ENCODE measurements around the gene IPO9. TPM values are rescaled to one million over a fixed set of nuclear protein-coding genes. Genes with fewer than 3 reads are reported as not detected.

IPO9 gene
- polyA plus RNA-seq, 1 donor (not counting 4 experiments of a cell fraction or from before 2014, with no cell fraction given) = 38.9 TPM

DNA sequence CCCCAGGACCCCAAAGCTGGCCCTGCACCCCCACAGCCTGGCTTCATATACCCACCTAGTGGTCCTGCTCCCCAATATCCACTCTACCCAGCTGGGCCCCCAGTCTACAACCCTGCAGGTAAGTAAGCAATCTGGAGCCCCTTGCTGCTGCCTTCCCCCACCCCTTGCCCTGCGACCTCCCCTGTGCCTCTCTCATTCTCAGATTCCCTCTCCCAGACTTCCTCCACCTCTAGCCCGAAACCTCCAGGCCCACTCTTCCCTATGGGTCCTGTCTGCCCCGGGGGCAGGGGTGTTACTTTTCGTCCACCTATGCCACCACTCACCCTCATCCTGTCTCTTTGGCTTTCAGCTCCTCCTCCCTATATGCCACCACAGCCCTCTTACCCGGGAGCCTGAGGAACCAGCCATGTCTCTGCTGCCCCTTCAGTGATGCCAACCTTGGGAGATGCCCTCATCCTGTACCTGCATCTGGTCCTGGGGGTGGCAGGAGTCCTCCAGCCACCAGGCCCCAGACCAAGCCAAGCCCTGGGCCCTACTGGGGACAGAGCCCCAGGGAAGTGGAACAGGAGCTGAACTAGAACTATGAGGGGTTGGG is 62.6 kb downstream of the IPO9 start:
- Histone ChIP-seq H3K4me2 (ENCODE audit: control insufficient read depth, extremely low read depth, insufficient read depth, low read depth, low read length) (no peak overlapping the region), H2AFZ (ENCODE audit: control insufficient read depth, low read length) (no peak overlapping the region), H3K9me1 (ENCODE audit: control insufficient read depth, extremely low read depth, insufficient read depth, low read length) (peaks cover 4% of the 10 kb centered on the region), H3K27me3 (ENCODE audit: control insufficient read depth, extremely low read depth, insufficient read depth, low read length) (peaks cover 18% of the 10 kb centered on the region), H3K27ac (ENCODE audit: control insufficient read depth, insufficient read depth, low read length) (no peak overlapping the region), H3K36me3 (ENCODE audit: control insufficient read depth in 2 of 2, extremely low read depth in 1 of 2, insufficient read depth in 2 of 2, low read length in 2 of 2) (no peaks in the 10 kb centered on the region), H3K9me3 (ENCODE audit: control insufficient read depth, low read depth, low read length) (no peaks in the 10 kb centered on the region), H3K9ac (ENCODE audit: control insufficient read depth, extremely low read depth, insufficient read depth, low read length) (no peak overlapping the region), H3K4me3 (ENCODE audit: control insufficient read depth in 2 of 3, extremely low read depth in 1 of 3, insufficient read depth in 2 of 3, low read depth in 1 of 3, low read length in 3 of 3) (no peak overlapping the region), H4K20me1 (ENCODE audit: control insufficient read depth, extremely low read depth, insufficient read depth, low read length) (no peaks in the 10 kb centered on the region), H3K79me2 (ENCODE audit: control insufficient read depth, insufficient read depth, low read length) (no peaks in the 10 kb centered on the region), H3K4me1 (ENCODE audit: control insufficient read depth, extremely low read depth, insufficient read depth, low read length) (peaks cover 10% of the 10 kb centered on the region)
- dilution Hi-C loops (cut with MboI; ENCODE audit: extremely low pct_ligation_motif_present, low sequenced_read_pairs) = no loop called here
- TF ChIP-seq, protein P1, sequence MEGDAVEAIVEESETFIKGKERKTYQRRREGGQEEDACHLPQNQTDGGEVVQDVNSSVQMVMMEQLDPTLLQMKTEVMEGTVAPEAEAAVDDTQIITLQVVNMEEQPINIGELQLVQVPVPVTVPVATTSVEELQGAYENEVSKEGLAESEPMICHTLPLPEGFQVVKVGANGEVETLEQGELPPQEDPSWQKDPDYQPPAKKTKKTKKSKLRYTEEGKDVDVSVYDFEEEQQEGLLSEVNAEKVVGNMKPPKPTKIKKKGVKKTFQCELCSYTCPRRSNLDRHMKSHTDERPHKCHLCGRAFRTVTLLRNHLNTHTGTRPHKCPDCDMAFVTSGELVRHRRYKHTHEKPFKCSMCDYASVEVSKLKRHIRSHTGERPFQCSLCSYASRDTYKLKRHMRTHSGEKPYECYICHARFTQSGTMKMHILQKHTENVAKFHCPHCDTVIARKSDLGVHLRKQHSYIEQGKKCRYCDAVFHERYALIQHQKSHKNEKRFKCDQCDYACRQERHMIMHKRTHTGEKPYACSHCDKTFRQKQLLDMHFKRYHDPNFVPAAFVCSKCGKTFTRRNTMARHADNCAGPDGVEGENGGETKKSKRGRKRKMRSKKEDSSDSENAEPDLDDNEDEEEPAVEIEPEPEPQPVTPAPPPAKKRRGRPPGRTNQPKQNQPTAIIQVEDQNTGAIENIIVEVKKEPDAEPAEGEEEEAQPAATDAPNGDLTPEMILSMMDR (optimal IDR thresholded peaks at IDR 0.05 in 1 of 3, IDR thresholded peaks at IDR 0.05 in 1 of 3, conservative IDR thresholded peaks at IDR 0.05 in 1 of 3; ENCODE audit: extremely low read depth in 1 of 3, insufficient read depth in 2 of 3, low read length in 3 of 3) = no peak
- TF ChIP-seq EZH2 (IDR thresholded peaks at IDR 0.05; ENCODE audit: low read length) = no peak
- DNase-seq (ENCODE audit: low read depth, low spot score) = no peak
- FAIRE-seq = no peak

DNA sequence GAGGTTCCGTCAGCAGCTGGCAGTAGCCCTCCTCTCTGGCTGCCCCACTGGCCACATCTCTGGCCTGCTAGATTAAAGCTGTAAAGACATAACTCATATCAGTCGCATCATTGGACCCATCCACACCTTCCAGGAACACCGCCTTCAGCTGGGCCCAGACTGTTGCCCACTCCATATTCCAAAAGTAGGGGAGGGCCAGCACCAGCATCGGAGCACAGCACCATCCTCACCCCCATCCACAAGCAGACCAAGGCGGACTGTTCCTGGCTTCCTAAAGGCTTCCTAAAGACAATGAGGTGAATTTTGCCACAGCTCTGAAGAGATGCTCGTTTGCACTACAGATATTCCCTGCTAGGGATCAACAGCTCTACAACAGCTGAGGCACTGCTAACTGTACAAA is 63.3 kb downstream of the IPO9 start:
- Histone ChIP-seq H3K9me3 (ENCODE audit: control insufficient read depth, low read depth, low read length) (no peaks in the 10 kb centered on the region), H3K4me1 (ENCODE audit: control insufficient read depth, extremely low read depth, insufficient read depth, low read length) (peaks cover 17% of the 10 kb centered on the region), H2AFZ (ENCODE audit: control insufficient read depth, low read length) (no peak overlapping the region), H4K20me1 (ENCODE audit: control insufficient read depth, extremely low read depth, insufficient read depth, low read length) (no peaks in the 10 kb centered on the region), H3K27ac (ENCODE audit: control insufficient read depth, insufficient read depth, low read length) (no peak overlapping the region), H3K4me2 (ENCODE audit: control insufficient read depth, extremely low read depth, insufficient read depth, low read depth, low read length) (no peak overlapping the region), H3K9me1 (ENCODE audit: control insufficient read depth, extremely low read depth, insufficient read depth, low read length) (peaks cover 4% of the 10 kb centered on the region), H3K79me2 (ENCODE audit: control insufficient read depth, insufficient read depth, low read length) (no peaks in the 10 kb centered on the region), H3K4me3 (ENCODE audit: control insufficient read depth in 2 of 3, extremely low read depth in 1 of 3, insufficient read depth in 2 of 3, low read depth in 1 of 3, low read length in 3 of 3) (no peak overlapping the region), H3K27me3 (ENCODE audit: control insufficient read depth, extremely low read depth, insufficient read depth, low read length) (peaks cover 17% of the 10 kb centered on the region), H3K9ac (ENCODE audit: control insufficient read depth, extremely low read depth, insufficient read depth, low read length) (no peak overlapping the region), H3K36me3 (ENCODE audit: control insufficient read depth in 2 of 2, extremely low read depth in 1 of 2, insufficient read depth in 2 of 2, low read length in 2 of 2) (no peaks in the 10 kb centered on the region)
- dilution Hi-C loops (cut with MboI; ENCODE audit: extremely low pct_ligation_motif_present, low sequenced_read_pairs) = no loop called here
- FAIRE-seq = no peak
- TF ChIP-seq, protein P1 (optimal IDR thresholded peaks at IDR 0.05 in 1 of 3, IDR thresholded peaks at IDR 0.05 in 1 of 3, conservative IDR thresholded peaks at IDR 0.05 in 1 of 3; ENCODE audit: extremely low read depth in 1 of 3, insufficient read depth in 2 of 3, low read length in 3 of 3) = no peak
- TF ChIP-seq EZH2 (IDR thresholded peaks at IDR 0.05; ENCODE audit: low read length) = no peak
- no peak for DNase-seq (ENCODE audit: low read depth, low spot score)
